Activated CD8-positive, alpha-beta memory T cell treated with anti-CD3 and anti-CD28 coated beads for 36 hours (primary cell): ENCODE results near the gene SPHK1. TPM values are rescaled to one million over a fixed set of nuclear protein-coding genes. Genes with fewer than 3 reads are reported as not detected.

Experiments used
- CTCF ChIA-PET: fragments of 350-600 bp; sonication (Branson Sonifier 250); formaldehyde crosslinking; loops from one replicate; lab custom pipeline; 2021; ENCODE audit warnings: antibody characterized with exemption; lab: Charles Lee
- POLR2A ChIA-PET: fragments of 350-600 bp; sonication (Branson Sonifier 250); formaldehyde crosslinking; loops from one replicate; lab custom pipeline; 2021; ENCODE audit warnings: antibody characterized with exemption; lab: Charles Lee
- total RNA-seq, 2 experiments: library from RNA; stranded (reverse); gene quantifications; one replicate each; pipeline ENCODE4 v1.2.3, GENCODE V29; 2021

The SPHK1 gene
- total RNA-seq, 2 experiments from 2014 or later, result 24.3 to 24.4 TPM

- CTCF ChIA-PET, result interaction anchor here (0.9 to 5.0 kb wide), 4 partner anchors 10 to 51 kb away, joined by 3 to 18 read pairs (median 4); no protein-coding TSS in a partner anchor
Observed at GRCh38 chr17:76414334-76415295, 30.2 kb downstream of the SPHK1 start.

GRCh38 chr17:76415786-76416185, 31.4 kb downstream of the SPHK1 start:
- ChIA-PET POLR2A (no interaction called here), CTCF (interaction anchor here (0.9 kb wide), 1 partner anchor 18 kb away, joined by 4 read pairs; no protein-coding TSS in a partner anchor)

More at GRCh38 chr17:76414334-76415295, 30.2 kb downstream of the SPHK1 start:
- POLR2A ChIA-PET, result no interaction called here

- ChIA-PET CTCF (interaction anchor here (0.6 to 1.3 kb wide), 2 partner anchors 18 to 108 kb away, joined by 3 read pairs; no protein-coding TSS in a partner anchor), POLR2A (no interaction called here)
Observed at GRCh38 chr17:76416457-76416856, 32.0 kb downstream of the SPHK1 start.

GRCh38 chr17:76416899-76417298, 32.5 kb downstream of the SPHK1 start:
- POLR2A ChIA-PET, result no interaction called here

GRCh38 chr17:76417499-76418143, 33.2 kb downstream of the SPHK1 start:
- CTCF ChIA-PET, result interaction anchor here (1.3 kb wide), 2 partner anchors 9 to 19 kb away, joined by 3 to 4 read pairs; no protein-coding TSS in a partner anchor
- POLR2A ChIA-PET, result no interaction called here

More at GRCh38 chr17:76416899-76417298, 32.5 kb downstream of the SPHK1 start:
- CTCF ChIA-PET, result interaction anchor here (0.6 to 1.3 kb wide), 2 partner anchors 18 to 107 kb away, joined by 3 read pairs; no protein-coding TSS in a partner anchor

GRCh38 chr17:76419576-76420260, 35.3 kb downstream of the SPHK1 start:
- ChIA-PET CTCF (no interaction called here), POLR2A (no interaction called here)

- CTCF ChIA-PET, result no interaction called here
- POLR2A ChIA-PET, result no interaction called here
Observed at GRCh38 chr17:76420356-76421043, 36.1 kb downstream of the SPHK1 start.

- ChIA-PET POLR2A (no interaction called here), CTCF (no interaction called here)
Observed at GRCh38 chr17:76421044-76421407, 36.6 kb downstream of the SPHK1 start.

GRCh38 chr17:76422406-76422805, 38.0 kb downstream of the SPHK1 start:
- ChIA-PET CTCF (interaction anchor here (1.1 kb wide), 1 partner anchor 25 kb away, joined by 4 read pairs; no protein-coding TSS in a partner anchor), POLR2A (no interaction called here)

GRCh38 chr17:76422860-76423259, 38.5 kb downstream of the SPHK1 start:
- ChIA-PET CTCF (interaction anchor here (1.1 to 1.5 kb wide), 2 partner anchors 25 to 28 kb away, joined by 4 read pairs; no protein-coding TSS in a partner anchor), POLR2A (no interaction called here)

GRCh38 chr17:76426853-76427252, 42.4 kb downstream of the SPHK1 start:
- POLR2A ChIA-PET, result interaction anchor here (0.5 kb wide), 1 partner anchor 60 kb away, joined by 3 read pairs; no protein-coding TSS in a partner anchor

GRCh38 chr17:76427501-76428231, 43.3 kb downstream of the SPHK1 start:
- POLR2A ChIA-PET, result interaction anchor here (0.5 kb wide), 1 partner anchor 61 kb away, joined by 3 read pairs; no protein-coding TSS in a partner anchor
- CTCF ChIA-PET, result interaction anchor here (0.6 to 1.6 kb wide), 2 partner anchors 19 to 124 kb away, joined by 3 to 5 read pairs; no protein-coding TSS in a partner anchor

More at GRCh38 chr17:76426853-76427252, 42.4 kb downstream of the SPHK1 start:
- CTCF ChIA-PET, result interaction anchor here (1.6 kb wide), 1 partner anchor 18 kb away, joined by 5 read pairs; no protein-coding TSS in a partner anchor

GRCh38 chr17:76428511-76428910, 44.1 kb downstream of the SPHK1 start:
- CTCF ChIA-PET, result interaction anchor here (0.6 to 1.6 kb wide), 2 partner anchors 20 to 125 kb away, joined by 3 to 5 read pairs; no protein-coding TSS in a partner anchor

GRCh38 chr17:76431509-76431908, 47.1 kb downstream of the SPHK1 start:
- ChIA-PET POLR2A (no interaction called here), CTCF (interaction anchor here (1.1 to 2.1 kb wide), 3 partner anchors 20 to 417 kb away, joined by 3 to 4 read pairs (median 3); no protein-coding TSS in a partner anchor)

More at GRCh38 chr17:76428511-76428910, 44.1 kb downstream of the SPHK1 start:
- POLR2A ChIA-PET, result no interaction called here

- POLR2A ChIA-PET, result no interaction called here
Observed at GRCh38 chr17:76432004-76432403, 47.6 kb downstream of the SPHK1 start.

GRCh38 chr17:76432712-76433336, 48.4 kb downstream of the SPHK1 start:
- POLR2A ChIA-PET, result no interaction called here

More at GRCh38 chr17:76432004-76432403, 47.6 kb downstream of the SPHK1 start:
- CTCF ChIA-PET, result interaction anchor here (1.1 to 1.3 kb wide), 2 partner anchors 21 to 418 kb away, joined by 3 read pairs; no protein-coding TSS in a partner anchor

GRCh38 chr17:76433693-76434092, 49.3 kb downstream of the SPHK1 start:
- CTCF ChIA-PET, result no interaction called here

More at GRCh38 chr17:76432712-76433336, 48.4 kb downstream of the SPHK1 start:
- CTCF ChIA-PET, result no interaction called here

More at GRCh38 chr17:76433693-76434092, 49.3 kb downstream of the SPHK1 start:
- POLR2A ChIA-PET, result no interaction called here
